ENCODE data around the gene OMD.
"Not testable (repeated sequence)": the region's sequence is repeated elsewhere in the genome, so short reads cannot be mapped to it uniquely, and the experiment has no call there.

OMD gene

DNA sequence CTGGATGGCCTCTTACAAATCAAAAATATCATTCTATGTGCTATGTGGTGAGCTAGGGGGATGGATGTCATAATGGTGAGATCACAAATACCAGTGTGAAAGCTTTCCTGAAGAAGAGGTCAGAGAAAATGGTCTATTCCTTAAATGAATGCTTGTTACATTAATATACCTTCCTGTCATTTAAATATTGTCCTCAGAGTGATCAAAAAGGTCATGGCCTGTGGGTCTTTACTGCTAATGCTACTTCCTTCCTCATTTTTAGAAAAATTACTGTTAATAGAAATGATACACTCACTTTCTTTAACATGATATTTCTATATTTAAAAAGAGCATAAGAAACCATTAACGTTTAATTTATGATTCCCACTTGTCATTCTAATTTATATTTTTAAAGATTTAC lies 9.7 kb downstream of the OMD start:
- no peak for TF ChIP-seq ZFX (IDR thresholded peaks at IDR 0.05)
- TF ChIP-seq, protein P1, sequence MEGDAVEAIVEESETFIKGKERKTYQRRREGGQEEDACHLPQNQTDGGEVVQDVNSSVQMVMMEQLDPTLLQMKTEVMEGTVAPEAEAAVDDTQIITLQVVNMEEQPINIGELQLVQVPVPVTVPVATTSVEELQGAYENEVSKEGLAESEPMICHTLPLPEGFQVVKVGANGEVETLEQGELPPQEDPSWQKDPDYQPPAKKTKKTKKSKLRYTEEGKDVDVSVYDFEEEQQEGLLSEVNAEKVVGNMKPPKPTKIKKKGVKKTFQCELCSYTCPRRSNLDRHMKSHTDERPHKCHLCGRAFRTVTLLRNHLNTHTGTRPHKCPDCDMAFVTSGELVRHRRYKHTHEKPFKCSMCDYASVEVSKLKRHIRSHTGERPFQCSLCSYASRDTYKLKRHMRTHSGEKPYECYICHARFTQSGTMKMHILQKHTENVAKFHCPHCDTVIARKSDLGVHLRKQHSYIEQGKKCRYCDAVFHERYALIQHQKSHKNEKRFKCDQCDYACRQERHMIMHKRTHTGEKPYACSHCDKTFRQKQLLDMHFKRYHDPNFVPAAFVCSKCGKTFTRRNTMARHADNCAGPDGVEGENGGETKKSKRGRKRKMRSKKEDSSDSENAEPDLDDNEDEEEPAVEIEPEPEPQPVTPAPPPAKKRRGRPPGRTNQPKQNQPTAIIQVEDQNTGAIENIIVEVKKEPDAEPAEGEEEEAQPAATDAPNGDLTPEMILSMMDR (conservative IDR thresholded peaks at IDR 0.05), result no peak
- no peak overlapping the region for H3K27ac ChIP-seq

DNA sequence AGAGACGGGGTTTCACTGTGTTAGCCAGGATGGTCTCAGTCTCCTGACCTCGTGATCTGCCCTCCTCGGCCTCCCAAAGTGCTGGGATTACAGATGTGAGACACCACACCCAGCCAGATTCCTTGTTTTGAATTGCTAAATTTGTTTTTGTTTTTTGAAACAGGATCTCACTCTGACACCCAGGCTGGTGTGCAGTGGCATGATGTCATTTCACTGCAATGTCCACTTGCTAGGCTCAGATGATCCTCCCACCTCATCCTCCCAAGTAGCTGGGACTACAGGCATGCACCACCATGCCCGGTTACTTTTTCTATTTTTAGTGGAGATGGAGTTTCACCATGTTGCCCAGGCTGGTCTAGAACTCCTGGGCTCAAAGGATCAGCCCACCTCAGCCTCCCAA lies 13.1 kb downstream of the OMD start:
- not testable (repeated sequence) for H3K27ac ChIP-seq

DNA sequence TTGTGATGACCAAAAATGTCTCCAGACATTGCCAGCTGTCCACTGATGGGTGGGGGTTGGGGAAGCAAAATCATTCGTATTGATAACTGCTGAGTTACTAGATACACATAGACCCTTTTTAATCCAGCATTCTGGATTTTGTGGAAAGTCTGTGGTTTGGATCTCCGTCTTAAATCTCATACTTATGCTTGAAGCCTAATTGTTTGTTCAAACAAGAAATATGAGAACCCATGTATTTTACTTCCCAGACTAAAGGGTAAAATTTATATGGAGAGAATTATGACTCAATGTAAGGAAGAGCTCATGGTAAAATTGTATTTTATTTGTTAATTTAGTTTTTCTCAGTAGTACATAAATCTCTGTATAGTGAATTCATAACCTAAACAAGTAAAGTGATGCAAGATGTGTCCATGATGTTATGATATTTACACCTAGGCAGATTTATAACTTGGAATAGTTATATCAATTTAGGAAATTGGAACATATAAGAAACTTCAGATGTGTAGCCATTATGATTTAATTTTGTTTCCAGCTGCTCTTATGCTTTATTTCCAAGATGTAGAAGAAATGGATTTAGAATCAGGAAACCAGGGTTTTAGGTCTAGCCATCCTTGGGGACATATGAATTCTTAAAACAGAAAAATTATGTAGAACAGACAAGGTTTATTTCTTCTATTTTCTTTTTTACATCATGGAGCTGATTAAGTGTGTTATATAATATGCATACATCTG lies 15.4 kb downstream of the OMD start:
- H3K27ac ChIP-seq, result no peak overlapping the region
- TF ChIP-seq ZFX (IDR thresholded peaks at IDR 0.05), result no peak
- TF ChIP-seq, protein P1 (conservative IDR thresholded peaks at IDR 0.05), result no peak

DNA sequence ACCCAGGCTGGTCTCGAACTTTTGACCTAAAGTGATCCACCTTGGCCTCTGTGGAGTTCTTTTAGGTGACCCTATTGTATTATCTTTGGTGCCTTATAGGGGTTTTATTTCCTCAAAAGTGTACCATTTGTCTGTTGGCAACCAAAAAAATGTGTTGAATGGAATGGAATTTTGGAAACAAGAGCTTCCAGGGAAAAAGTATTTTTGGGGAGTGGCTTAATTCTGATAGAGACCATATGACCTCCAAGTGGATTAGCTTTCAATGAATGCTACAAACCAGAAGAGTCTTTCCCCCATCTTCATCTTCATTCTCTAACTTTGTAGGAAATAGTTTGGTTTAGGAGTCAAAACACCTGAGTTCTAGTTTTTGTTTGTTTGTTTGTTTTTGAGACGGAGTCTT lies 16.5 kb downstream of the OMD start:
- no peak overlapping the region for H3K27ac ChIP-seq
- no peak for TF ChIP-seq ZFX (IDR thresholded peaks at IDR 0.05)
- TF ChIP-seq, protein P1 (conservative IDR thresholded peaks at IDR 0.05), result no peak

DNA sequence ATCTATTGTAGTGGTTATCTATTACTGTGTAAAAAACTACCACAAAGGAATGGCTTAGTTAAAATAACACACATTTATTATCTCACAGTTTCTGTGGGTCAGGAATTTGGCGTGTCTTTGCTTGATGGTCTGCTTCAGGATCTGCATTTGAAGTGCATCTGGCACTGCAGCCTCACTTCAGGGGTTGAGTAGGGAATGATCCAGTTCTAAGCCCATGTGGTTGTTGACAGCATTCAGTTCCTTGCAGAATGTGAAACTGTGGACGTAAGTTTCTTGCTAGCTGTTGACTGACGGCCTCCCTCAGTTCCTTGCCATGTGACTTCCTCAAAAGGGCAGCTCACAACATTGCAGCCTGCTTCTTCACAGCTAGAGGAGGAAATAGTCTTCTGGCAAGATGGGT lies 17.8 kb downstream of the OMD start:
- H3K27ac ChIP-seq, result no peak overlapping the region
- no peak for TF ChIP-seq ZFX (IDR thresholded peaks at IDR 0.05)
- TF ChIP-seq, protein P1 (conservative IDR thresholded peaks at IDR 0.05), result no peak

DNA sequence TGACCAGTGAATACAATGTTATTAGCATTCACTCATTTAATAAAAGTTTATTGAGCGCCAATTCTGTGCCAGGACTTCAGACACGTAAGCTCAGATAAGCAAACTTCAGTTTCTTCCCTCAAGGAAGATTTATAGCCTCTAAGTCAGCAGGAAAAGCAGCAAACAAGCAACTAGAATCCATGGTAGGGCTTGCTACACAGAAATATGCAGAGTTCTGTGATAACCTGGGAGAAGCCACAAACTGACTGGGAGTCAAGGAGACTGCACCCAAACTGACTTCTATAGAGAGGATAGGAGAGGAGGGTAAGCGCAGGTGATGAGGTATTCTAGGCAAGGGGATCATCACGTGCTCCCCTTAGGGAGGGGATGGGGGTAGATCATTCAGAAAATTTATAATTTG lies 18.5 kb downstream of the OMD start:
- H3K27ac ChIP-seq, result no peak overlapping the region
- no peak for TF ChIP-seq ZFX (IDR thresholded peaks at IDR 0.05)
- TF ChIP-seq, protein P1 (conservative IDR thresholded peaks at IDR 0.05), result no peak

DNA sequence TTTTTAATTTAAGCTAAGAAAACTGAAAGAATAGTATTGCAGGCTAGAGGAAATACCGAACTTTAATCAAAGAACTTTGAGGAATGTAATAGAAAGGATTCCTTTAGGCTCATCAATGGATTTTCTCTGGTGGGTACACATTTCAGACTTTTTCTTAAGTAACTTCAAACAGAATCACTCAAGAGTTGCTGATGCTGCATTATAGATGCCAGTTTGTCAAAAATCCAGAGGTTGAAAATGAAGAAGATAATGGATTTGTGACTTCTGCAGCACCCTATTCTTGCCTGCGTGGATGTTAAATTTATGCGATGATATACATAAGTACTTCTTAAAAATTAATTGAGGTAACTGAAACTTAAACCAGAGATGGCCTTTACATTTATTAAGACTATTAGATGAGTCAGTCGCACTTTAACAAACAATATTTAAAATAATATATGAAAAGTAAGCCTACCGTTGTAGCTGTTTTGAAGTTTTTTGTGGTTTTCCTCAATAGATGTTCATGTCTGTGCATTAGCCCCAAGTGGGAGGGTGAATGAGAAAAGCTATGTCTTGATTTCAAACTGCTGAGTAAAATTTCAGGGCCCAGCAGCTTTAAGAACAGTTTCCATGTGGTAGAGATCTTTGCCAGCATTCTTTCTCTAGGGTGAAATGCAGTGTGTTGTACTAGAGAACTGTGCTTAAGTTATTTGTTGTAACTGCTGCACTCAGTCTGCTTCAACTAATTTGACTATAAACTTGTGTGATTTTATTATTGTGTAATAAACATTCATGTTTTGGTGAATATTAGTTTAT lies 20.0 kb downstream of the OMD start, which contains the start of gene OGN:
Gene OGN, minus strand, starts transcription at position 537 of the 795 bp plus-strand sequence. CDS start 1,171 bp downstream, outside the sequence.
- TF ChIP-seq ZFX (IDR thresholded peaks at IDR 0.05), result no peak
- TF ChIP-seq, protein P1 (conservative IDR thresholded peaks at IDR 0.05), result no peak
- no peak within 1 kb of the TSS for H3K27ac ChIP-seq
